GM12865 (cell line): ENCODE data around the gene RNPEPL1.

Experiments
- DNase-seq: peaks from one replicate; pipeline ENCODE4 v3.0.0; 2010; ENCODE audit warnings: low read depth
- H3K4me3 ChIP-seq: 2 replicates; pipeline ENCODE4 v1.5.1; 2011; ENCODE audit warnings: mild to moderate bottlenecking, low read depth, low read length, control low read depth
- TF ChIP-seq, protein P1 (sequence below): IDR thresholded peaks from 2 replicates; pipeline ENCODE4 v1.5.1; 2011; ENCODE audit warnings: low read length, control low read depth, low read depth, inconsistent platforms; ENCODE audit not compliant: insufficient read depth; ENCODE audit errors: missing control alignments

Gene RNPEPL1

DNA sequence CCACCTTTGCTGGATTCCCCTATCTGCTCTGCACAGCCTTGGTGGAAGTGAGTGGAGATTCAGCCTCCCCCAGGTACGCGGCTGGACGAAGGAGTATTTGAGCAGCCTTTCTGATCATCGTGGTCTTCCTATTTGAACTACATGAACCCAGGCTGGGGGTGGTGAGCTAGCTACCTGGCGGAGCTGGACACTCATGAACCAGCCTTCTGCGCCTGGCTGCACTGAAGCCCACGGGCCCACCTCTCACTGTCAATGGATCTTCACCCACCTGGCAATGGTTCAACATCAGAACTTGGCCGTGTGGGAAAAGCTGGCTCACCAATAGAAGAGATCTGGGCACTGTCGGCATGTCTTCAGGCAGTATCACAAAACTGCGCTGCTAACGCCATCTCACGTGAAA lies 45.9 kb upstream of the RNPEPL1 start:
- TF ChIP-seq, protein P1, sequence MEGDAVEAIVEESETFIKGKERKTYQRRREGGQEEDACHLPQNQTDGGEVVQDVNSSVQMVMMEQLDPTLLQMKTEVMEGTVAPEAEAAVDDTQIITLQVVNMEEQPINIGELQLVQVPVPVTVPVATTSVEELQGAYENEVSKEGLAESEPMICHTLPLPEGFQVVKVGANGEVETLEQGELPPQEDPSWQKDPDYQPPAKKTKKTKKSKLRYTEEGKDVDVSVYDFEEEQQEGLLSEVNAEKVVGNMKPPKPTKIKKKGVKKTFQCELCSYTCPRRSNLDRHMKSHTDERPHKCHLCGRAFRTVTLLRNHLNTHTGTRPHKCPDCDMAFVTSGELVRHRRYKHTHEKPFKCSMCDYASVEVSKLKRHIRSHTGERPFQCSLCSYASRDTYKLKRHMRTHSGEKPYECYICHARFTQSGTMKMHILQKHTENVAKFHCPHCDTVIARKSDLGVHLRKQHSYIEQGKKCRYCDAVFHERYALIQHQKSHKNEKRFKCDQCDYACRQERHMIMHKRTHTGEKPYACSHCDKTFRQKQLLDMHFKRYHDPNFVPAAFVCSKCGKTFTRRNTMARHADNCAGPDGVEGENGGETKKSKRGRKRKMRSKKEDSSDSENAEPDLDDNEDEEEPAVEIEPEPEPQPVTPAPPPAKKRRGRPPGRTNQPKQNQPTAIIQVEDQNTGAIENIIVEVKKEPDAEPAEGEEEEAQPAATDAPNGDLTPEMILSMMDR = no peak
- H3K4me3 ChIP-seq = no peak overlapping the region
- DNase-seq = no peak

DNA sequence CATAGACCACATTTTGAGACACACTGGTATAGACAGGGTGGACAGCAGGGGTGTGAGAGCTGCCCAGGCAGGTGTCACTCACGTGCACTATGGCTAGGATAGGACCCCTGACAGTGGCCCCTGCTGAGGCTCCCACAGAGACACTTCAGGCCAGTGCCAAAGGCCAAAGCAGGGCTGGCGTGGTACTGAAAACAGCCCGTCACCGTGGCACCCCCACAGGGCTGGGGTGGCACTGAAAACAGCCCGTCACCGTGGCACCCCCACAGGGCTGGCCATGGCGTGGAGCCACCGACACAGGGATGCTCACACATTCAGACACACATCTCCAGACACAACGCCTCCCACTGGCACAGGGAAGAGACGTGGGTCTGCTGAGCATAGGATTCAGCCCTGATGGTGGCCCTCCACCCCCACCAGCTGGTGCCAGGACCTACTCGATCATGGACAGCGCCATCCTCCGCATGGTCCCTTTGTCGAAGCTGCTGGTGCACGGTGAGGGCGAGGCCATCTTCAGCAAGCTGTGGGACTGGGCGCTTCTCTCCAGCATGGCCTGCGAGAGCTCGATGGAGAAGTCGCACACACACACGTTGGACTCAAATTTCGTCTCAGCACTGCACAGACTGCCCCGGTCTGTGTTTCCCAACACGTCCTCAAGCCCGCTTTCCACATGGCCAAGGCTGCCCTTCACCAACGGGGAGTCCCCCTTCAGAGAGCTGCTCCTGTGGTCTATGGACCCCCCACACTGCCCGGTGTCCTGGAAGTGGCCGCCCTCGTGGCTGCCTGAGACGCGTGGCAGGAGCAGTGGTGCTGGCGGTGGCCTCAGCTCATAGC lies 44.6 kb upstream of the RNPEPL1 start:
- TF ChIP-seq, protein P1 = no peak
- H3K4me3 ChIP-seq = no peak overlapping the region
- DNase-seq = no peak

DNA sequence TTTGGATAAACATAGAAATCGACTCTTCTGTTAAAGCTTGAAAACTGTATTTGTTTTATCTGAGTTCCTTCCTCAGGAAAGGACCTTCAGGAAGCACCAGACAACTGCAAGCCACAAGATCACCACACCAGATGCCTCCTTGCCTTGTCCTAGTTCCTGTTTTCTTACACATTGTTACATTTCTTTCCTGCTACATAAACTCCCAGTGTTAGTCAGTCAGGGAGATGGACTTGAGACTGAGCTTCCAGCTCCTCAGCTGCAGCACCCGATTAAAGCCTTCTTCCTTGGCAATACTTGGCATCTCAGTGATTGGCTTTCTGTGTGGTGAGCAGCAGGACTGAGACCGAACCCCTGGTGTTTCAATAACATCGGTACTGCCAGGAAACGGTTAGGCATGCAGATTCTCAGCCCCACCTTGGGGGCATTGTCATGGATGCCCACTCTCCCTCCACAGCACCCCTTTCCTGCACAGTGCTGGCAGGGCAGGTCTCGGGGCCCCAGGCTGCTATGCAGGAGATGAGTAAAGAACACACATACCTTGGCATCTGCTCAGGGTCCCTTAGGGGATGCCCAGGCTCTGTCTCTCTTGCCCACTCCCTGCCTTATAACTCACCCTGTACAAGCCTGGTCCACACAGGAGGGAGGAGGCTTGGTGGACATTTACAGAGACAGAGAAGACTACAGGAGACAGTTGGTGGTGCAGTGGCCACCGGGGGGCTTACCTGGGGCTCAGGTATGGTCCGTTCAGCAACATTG lies 43.1 kb upstream of the RNPEPL1 start:
- no peak overlapping the region for H3K4me3 ChIP-seq
- DNase-seq = no peak
- TF ChIP-seq, protein P1 = no peak

GRCh38 chr2:240525802-240526201 lies 42.5 kb upstream of the RNPEPL1 start:
- H3K4me3 ChIP-seq = no peak overlapping the region
- TF ChIP-seq, protein P1 = no peak
- DNase-seq = no peak

GRCh38 chr2:240526521-240526920 lies 41.8 kb upstream of the RNPEPL1 start:
- H3K4me3 ChIP-seq = no peak overlapping the region
- no peak for DNase-seq
- TF ChIP-seq, protein P1 = no peak

- DNase-seq = no peak
- TF ChIP-seq, protein P1 = no peak
- H3K4me3 ChIP-seq = no peak overlapping the region
Measured at GRCh38 chr2:240527153-240527750, 41.0 kb upstream of the RNPEPL1 start.
